ENCODE data around the gene NR1H4. TPM values are rescaled to one million over a fixed set of nuclear protein-coding genes. Genes with fewer than 3 reads are reported as not detected.

The NR1H4 gene
- total RNA-seq, 4 donors from 2014 or later, result not detected

GRCh38 chr12:100474617-100475016 is 951 bp downstream of the NR1H4 start:
- Histone ChIP-seq H3K4me3 (no peak overlapping the region), H3K27ac (no peak overlapping the region), H3K9me3 (no peaks in the 10 kb centered on the region), H3K4me1 (peaks cover 0 to 9% (median 0%) of the 10 kb centered on the region in 3 donors), H3K36me3 (no peaks in the 10 kb centered on the region), H3K27me3 (no peaks in the 10 kb centered on the region)
- WGBS, 2 donors (ENCODE audit: low coverage in 1 of 2), result 73 to 86% methylated on average over 1 of the region's 1 CpG
- ATAC-seq, result no peak
- TF ChIP-seq POLR2A (IDR thresholded peaks at IDR 0.05) (no peak), EP300 (IDR thresholded peaks at IDR 0.05) (no peak), POLR2AphosphoS5 (IDR thresholded peaks at IDR 0.05) (no peak), CTCF (IDR thresholded peaks at IDR 0.05) (no peak)

GRCh38 chr12:100476013-100476751 is 2.5 kb downstream of the NR1H4 start:
- TF ChIP-seq POLR2AphosphoS5 (IDR thresholded peaks at IDR 0.05) (no peak), EP300 (IDR thresholded peaks at IDR 0.05) (no peak), POLR2A (IDR thresholded peaks at IDR 0.05) (no peak), CTCF (IDR thresholded peaks at IDR 0.05) (no peak)
- Histone ChIP-seq H3K9me3 (no peaks in the 10 kb centered on the region), H3K36me3 (no peaks in the 10 kb centered on the region), H3K4me1 (peaks cover 0 to 9% (median 0%) of the 10 kb centered on the region in 3 donors), H3K4me3 (no peak overlapping the region), H3K27ac (no peak overlapping the region), H3K27me3 (no peaks in the 10 kb centered on the region)
- no peak for ATAC-seq
- whole genome bisulfite sequencing, 2 donors (ENCODE audit: low coverage in 1 of 2), result 68 to 75% methylated on average over 5 to 11 of the region's 14 CpGs

GRCh38 chr12:100481021-100481420 is 7.4 kb downstream of the NR1H4 start:
- 79 to 87% methylated on average over 3 to 5 of the region's 5 CpGs for WGBS, 2 donors (ENCODE audit: low coverage in 1 of 2)
- H3K9me3 ChIP-seq, result no peaks in the 10 kb centered on the region
- no peak for TF ChIP-seq POLR2AphosphoS5 (IDR thresholded peaks at IDR 0.05)
- no peak for TF ChIP-seq POLR2A (IDR thresholded peaks at IDR 0.05)
- no peak for TF ChIP-seq CTCF (IDR thresholded peaks at IDR 0.05)
- TF ChIP-seq EP300 (IDR thresholded peaks at IDR 0.05), result no peak

GRCh38 chr12:100484183-100484886 is 10.7 kb downstream of the NR1H4 start:
- Histone ChIP-seq H3K36me3 (no peaks in the 10 kb centered on the region), H3K4me1 (peaks cover 0 to 6% (median under 1%) of the 10 kb centered on the region in 3 donors), H3K27me3 (no peaks in the 10 kb centered on the region), H3K27ac (no peak overlapping the region), H3K9me3 (no peaks in the 10 kb centered on the region), H3K4me3 (no peak overlapping the region)
- ATAC-seq, result no peak
- 41 to 57% methylated on average over 6 of the region's 6 CpGs for WGBS, 2 donors (ENCODE audit: low coverage in 1 of 2)
- no peak for TF ChIP-seq CTCF (IDR thresholded peaks at IDR 0.05)
- TF ChIP-seq POLR2A (IDR thresholded peaks at IDR 0.05), result no peak

More at GRCh38 chr12:100481021-100481420, 7.4 kb downstream of the NR1H4 start:
- H3K27me3 ChIP-seq, result no peaks in the 10 kb centered on the region
- H3K27ac ChIP-seq, result no peak overlapping the region
- H3K36me3 ChIP-seq, result no peaks in the 10 kb centered on the region
- no peaks in the 10 kb centered on the region for H3K4me1 ChIP-seq
- ATAC-seq, result no peak
- H3K4me3 ChIP-seq, result no peak overlapping the region
